HG03135 (cell line): ENCODE measurements around the gene ZNF225.
"Not testable (repeated sequence)": the region's sequence is repeated elsewhere in the genome, so short reads cannot be mapped to it uniquely, and the experiment has no call there.

Experiments used
- ATAC-seq: cut with Tn5 transposase; IDR thresholded peaks from one replicate; pipeline ENCODE4 v1.9.1; 2021; ENCODE audit warnings: mild to moderate bottlenecking, moderate library complexity; ENCODE audit not compliant: unreplicated experiment

Gene ZNF225

GRCh38 chr19:44113138-44113783, at the start of gene ZNF225:
Gene ZNF225 (plus strand): TSS chr19:44113399. CDS start chr19:44115828, 2,429 bp downstream.
- ATAC-seq: peak; percentile 94

GRCh38 chr19:44066305-44066704, 46.9 kb upstream of the ZNF225 start:
- no peak for ATAC-seq

GRCh38 chr19:44069415-44069814, 43.8 kb upstream of the ZNF225 start:
- no peak for ATAC-seq

GRCh38 chr19:44071824-44072542, 41.2 kb upstream of the ZNF225 start, which contains the start of gene ZNF284:
Gene ZNF284 (plus strand): TSS chr19:44072159. CDS start chr19:44076390, 4,231 bp downstream.
- peak; percentile 91 for ATAC-seq

GRCh38 chr19:44072543-44073401, 40.4 kb upstream of the ZNF225 start:
- peak; percentile 14 for ATAC-seq

GRCh38 chr19:44076325-44076724, 36.9 kb upstream of the ZNF225 start:
- no peak for ATAC-seq

GRCh38 chr19:44092108-44092507, 21.1 kb upstream of the ZNF225 start:
- ATAC-seq: no peak

GRCh38 chr19:44093931-44094765, 19.1 kb upstream of the ZNF225 start, which contains the start of gene ZNF224:
Gene ZNF224 (plus strand): TSS chr19:44094361. CDS start chr19:44097874, 3,513 bp downstream.
- ATAC-seq: peak; percentile 84

- ATAC-seq: no peak
Measured at GRCh38 chr19:44107751-44108150, 5.4 kb upstream of the ZNF225 start.

GRCh38 chr19:44109458-44109857, 3.7 kb upstream of the ZNF225 start:
- no peak for ATAC-seq

- ATAC-seq: no peak
Measured at GRCh38 chr19:44111910-44112463, 1.2 kb upstream of the ZNF225 start.

GRCh38 chr19:44112802-44113137, 429 bp upstream of the ZNF225 start:
- no peak for ATAC-seq

- no peak for ATAC-seq
Measured at GRCh38 chr19:44113784-44114390, 688 bp downstream of the ZNF225 start.

GRCh38 chr19:44121162-44121561, 8.0 kb downstream of the ZNF225 start:
- not testable (repeated sequence) for ATAC-seq

GRCh38 chr19:44131955-44132354, 18.8 kb downstream of the ZNF225 start:
- no peak for ATAC-seq

- peak; percentile 85 for ATAC-seq
Measured at GRCh38 chr19:44141191-44142058, 28.2 kb downstream of the ZNF225 start, which contains the start of gene ZNF234. Gene ZNF234 (plus strand): TSS chr19:44141554. CDS start chr19:44144633, 3,079 bp downstream.

- ATAC-seq: peak; percentile 16
Measured at GRCh38 chr19:44142059-44142433, 28.8 kb downstream of the ZNF225 start.

- ATAC-seq: no peak
Measured at GRCh38 chr19:44149776-44150175, 36.6 kb downstream of the ZNF225 start.

GRCh38 chr19:44151491-44151890, 38.3 kb downstream of the ZNF225 start:
- no peak for ATAC-seq
